Measurements from ENCODE around the gene ZNF557.
"Not testable (repeated sequence)": the region's sequence is repeated elsewhere in the genome, so short reads cannot be mapped to it uniquely, and the experiment has no call there.

The ZNF557 gene

DNA sequence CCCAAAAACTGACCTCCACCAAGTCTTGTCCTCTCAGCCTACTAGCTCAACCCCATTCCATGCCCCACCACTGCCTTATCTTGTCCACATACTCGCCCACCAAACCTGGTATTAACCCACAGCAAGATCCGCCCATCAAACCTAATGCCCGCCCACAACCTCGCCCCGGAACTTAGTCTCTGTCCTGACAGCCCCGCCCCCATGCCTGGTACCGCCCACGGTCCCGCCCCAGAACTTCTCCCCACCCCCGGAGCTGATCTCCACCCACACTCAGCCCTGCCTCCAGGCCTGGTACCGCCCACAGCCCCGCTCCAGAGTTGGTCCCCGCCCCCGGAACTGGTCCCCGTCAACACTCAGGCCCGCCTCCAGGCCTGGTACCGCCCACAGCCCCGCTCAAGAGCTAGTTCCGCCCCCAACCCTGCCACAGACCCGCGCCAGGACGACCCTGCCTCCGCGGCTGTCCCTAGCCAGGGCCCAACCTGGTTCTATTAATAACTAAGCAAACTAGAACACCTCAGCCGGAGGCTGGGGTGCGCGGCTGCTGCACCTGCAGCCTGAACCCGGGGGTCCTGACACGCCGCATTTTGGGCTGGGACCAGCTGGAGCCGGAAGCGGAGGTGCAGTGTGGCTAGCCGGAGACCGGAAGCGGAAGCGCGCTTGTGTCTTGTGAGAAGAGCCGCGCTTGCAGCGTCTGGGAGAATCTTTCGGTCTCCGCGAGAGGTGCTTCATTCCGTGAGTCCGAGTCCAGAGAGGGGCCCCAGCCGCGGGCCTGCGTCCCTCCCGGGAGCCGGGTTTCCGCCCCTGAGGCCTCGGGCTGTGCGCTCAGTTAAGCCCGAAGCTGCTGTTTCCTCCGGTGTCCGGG lies at the start of gene ZNF557:
Gene ZNF557 (plus strand): TSS at position 662 of the 862 bp plus-strand sequence. CDS start 5,372 bp downstream, outside the sequence.
- peak; percentile 97 to 99 for DNase-seq (ENCODE audit: low read depth in 2 of 2)

DNA sequence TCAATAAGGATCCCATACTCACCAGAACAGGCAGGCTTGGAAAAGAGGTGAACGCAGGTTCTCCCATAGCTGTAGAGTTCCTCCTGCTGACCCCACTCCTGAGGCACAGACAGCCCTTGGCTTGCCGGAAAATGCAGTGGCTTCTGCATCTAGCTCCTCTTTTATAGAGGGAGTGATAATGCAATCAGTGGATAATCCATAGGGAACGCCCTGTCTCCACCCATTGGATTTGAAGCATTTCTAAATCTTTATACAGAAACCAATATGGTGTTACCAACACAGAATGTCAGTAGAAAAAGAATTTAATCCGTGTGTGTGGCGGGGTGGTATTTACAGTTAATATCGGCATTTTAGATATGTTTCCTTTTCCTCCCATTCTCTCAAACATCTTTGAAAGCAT lies 48.2 kb upstream of the ZNF557 start, which contains the start of gene MBD3L2B:
Gene MBD3L2B (minus strand): TSS at position 101 of the 400 bp plus-strand sequence. CDS start 34 bp downstream, at position 67.
- not testable (repeated sequence) for DNase-seq (ENCODE audit: low read depth in 2 of 2)

DNA sequence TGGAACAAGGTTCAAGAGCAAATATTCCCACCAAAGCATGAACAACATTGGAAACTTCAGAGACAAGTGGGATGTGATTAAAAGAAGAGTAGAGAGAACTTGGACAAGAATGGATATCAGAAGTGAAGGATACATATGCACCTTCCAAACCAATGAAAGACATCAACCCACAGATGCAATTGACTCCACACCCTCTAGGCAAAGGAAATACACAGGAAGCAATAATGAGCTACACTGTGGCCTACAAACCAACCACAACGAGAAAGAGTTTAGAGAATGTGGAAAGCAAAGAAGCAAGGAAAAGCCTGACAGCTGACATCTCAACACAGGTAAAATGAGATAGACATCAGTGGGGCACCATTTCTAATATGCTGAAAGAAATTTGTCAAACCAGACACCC lies 40.7 kb upstream of the ZNF557 start:
- DNase-seq (ENCODE audit: low read depth in 2 of 2) = not testable (repeated sequence)

DNA sequence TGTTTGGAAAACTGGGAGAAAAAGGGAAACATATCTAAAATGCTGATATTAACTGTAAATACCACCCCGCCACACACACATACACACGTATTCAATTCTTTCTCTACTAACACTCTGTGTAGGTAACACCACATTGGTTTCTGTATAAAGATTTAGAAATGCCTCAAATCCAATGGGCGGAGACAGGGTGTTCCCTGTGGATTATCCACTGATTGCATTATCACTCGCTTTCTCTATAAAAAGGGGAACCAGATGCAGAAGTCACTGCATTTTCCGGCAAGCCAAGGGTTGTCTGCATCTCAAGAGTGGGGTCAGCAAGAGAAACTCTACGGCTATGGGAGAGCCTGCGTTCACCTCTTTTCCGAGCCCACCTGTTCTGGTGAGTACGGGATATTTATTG lies 39.2 kb upstream of the ZNF557 start, which contains the start of gene MBD3L5:
Gene MBD3L5 (plus strand): TSS at position 301 of the 400 bp plus-strand sequence. CDS start 34 bp downstream, at position 335.
- DNase-seq (ENCODE audit: low read depth in 2 of 2) = not testable (repeated sequence)

DNA sequence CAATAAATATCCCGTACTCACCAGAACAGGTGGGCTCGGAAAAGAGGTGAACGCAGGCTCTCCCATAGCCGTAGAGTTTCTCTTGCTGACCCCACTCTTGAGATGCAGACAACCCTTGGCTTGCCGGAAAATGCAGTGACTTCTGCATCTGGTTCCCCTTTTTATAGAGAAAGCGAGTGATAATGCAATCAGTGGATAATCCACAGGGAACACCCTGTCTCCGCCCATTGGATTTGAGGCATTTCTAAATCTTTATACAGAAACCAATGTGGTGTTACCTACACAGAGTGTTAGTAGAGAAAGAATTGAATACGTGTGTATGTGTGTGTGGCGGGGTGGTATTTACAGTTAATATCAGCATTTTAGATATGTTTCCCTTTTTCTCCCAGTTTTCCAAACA lies 29.4 kb upstream of the ZNF557 start, which contains the start of gene MBD3L4:
Gene MBD3L4 (minus strand): TSS at position 101 of the 400 bp plus-strand sequence. CDS start 35 bp downstream, at position 66.
- DNase-seq (ENCODE audit: low read depth in 2 of 2) = not testable (repeated sequence)

DNA sequence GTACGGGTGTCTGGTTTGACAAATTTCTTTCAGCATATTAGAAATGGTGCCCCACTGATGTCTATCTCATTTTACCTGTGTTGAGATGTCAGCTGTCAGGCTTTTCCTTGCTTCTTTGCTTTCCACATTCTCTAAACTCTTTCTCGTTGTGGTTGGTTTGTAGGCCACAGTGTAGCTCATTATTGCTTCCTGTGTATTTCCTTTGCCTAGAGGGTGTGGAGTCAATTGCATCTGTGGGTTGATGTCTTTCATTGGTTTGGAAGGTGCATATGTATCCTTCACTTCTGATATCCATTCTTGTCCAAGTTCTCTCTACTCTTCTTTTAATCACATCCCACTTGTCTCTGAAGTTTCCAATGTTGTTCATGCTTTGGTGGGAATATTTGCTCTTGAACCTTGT lies 27.9 kb upstream of the ZNF557 start:
- DNase-seq (ENCODE audit: low read depth in 2 of 2) = not testable (repeated sequence)

DNA sequence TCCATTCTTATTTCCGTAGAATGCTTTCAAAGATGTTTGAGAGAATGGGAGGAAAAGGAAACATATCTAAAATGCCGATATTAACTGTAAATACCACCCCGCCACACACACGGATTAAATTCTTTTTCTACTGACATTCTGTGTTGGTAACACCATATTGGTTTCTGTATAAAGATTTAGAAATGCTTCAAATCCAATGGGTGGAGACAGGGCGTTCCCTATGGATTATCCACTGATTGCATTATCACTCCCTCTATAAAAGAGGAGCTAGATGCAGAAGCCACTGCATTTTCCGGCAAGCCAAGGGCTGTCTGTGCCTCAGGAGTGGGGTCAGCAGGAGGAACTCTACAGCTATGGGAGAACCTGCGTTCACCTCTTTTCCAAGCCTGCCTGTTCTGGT lies 20.5 kb upstream of the ZNF557 start, which contains the start of gene MBD3L2:
Gene MBD3L2 (plus strand): TSS at position 301 of the 400 bp plus-strand sequence. CDS start 53 bp downstream, at position 354.
- not testable (repeated sequence) for DNase-seq (ENCODE audit: low read depth in 2 of 2)

DNA sequence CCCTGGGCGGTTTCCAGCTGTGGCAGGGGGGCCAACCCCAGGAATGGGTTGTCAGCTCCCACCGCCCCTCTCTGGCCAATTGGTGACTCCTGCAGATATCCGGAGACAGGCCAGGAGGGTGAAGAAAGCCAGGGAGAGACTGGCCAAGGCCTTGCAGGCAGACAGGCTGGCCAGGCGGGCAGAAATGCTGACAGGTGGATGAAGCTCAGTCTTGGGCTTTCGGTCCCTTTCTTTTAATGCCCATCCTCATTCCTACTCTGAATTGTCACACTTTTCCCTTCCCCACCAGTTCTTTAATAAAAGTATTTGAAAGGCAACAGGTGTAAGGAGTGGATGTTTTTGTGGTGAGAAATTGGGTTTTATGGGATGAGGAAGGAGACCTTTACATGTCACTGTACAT lies 18.1 kb upstream of the ZNF557 start:
- DNase-seq (ENCODE audit: low read depth in 2 of 2) = not testable (repeated sequence)

DNA sequence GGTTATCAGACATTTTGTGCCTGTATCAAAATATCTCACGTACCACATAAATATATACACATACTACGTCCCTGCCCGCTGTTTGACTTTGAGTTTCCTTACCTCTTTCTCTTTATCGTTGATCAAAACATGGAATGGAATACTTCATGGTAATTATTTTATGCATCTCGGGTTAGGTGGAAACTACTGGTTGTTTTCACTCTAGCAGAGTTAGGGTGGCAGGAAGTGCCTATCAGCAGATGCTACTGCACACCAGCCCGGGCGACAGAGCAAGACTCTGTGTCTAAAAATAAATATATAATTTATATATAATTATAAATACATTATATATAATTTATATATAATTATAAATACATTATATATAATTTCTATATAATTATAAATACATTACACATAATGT lies 16.6 kb upstream of the ZNF557 start:
- not testable (repeated sequence) for DNase-seq (ENCODE audit: low read depth in 2 of 2)

DNA sequence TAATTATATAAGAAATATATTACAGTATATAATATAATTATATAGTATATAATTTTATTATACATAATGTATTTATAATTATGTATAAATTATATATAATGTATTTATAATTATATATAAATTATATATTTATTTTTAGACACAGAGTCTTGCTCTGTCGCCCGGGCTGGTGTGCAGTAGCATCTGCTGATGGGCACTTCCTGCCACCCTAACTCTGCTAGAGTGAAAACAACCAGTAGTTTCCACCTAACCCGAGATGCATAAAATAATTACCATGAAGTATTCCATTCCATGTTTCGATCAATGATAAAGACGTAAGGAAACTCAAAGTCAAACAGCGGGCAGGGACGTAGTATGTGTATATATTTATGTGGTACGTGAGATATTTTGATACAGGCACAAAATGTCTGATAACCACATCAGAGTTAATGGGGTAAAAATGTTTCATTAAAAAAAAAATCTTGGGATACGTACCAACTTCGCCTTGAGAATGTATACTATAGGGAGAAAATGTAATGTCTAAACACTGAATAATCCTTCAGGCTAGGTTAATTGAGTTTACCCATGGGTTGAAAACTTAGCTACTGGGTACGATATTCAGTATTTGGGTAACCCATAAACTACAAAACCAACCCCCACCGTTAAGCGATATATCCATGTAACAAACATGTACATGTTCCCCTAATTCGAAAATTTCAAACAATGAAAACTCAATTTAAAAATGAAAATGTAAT lies 14.7 kb upstream of the ZNF557 start:
- DNase-seq (ENCODE audit: low read depth in 2 of 2) = not testable (repeated sequence)

DNA sequence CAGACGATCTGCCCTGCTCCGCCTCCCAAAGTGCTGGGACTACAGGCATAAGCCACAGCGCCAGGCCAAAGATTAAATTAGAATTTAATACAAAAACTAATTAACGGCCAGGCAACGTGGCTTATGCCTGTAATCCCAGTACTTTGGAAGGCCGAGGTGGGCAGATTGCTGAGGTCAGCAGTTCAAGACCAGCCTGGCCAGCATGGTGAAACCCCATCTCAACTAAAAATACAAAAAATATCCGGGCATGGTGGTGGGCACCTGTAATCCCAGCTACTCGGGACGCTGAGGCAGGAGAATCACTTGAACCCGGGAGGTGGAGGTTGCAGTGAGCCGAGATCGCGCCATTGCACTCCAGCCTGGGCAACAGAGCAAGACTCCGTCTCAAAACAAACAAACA lies 13.8 kb upstream of the ZNF557 start:
- DNase-seq (ENCODE audit: low read depth in 2 of 2) = not testable (repeated sequence)

DNA sequence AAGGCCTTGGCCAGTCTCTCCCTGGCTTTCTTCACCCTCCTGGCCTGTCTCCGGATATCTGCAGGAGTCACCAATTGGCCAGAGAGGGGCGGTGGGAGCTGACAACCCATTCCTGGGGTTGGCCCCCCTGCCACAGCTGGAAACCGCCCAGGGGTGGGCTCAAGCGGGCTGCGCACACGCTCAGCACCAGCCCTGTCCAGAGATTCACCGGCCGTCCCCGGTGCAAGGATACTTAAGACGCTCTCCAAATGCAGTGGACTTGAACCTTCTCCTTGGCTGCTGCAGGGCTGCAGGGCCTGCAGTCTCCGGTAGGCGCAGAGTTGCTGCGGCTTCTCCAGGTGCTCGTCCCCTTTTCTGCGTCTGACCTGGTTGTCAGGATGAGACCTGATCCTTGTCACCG lies 13.1 kb upstream of the ZNF557 start:
- DNase-seq (ENCODE audit: low read depth in 2 of 2) = not testable (repeated sequence)

DNA sequence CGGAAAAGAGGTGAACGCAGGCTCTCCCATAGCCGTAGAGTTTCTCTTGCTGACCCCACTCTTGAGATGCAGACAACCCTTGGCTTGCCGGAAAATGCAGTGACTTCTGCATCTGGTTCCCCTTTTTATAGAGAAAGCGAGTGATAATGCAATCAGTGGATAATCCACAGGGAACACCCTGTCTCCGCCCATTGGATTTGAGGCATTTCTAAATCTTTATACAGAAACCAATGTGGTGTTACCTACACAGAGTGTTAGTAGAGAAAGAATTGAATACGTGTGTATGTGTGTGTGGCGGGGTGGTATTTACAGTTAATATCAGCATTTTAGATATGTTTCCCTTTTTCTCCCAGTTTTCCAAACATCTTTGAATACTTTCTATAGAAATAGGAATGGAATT lies 10.9 kb upstream of the ZNF557 start, which contains the start of gene MBD3L3:
Gene MBD3L3 (minus strand): TSS at position 101 of the 400 bp plus-strand sequence. CDS start 71 bp downstream, at position 30.
- DNase-seq (ENCODE audit: low read depth in 2 of 2) = not testable (repeated sequence)

DNA sequence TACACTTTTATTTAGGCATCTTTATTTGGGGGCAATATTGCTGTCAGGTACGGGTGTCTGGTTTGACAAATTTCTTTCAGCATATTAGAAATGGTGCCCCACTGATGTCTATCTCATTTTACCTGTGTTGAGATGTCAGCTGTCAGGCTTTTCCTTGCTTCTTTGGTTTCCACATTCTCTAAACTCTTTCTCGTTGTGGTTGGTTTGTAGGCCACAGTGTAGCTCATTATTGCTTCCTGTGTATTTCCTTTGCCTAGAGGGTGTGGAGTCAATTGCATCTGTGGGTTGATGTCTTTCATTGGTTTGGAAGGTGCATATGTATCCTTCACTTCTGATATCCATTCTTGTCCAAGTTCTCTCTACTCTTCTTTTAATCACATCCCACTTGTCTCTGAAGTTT lies 9.5 kb upstream of the ZNF557 start:
- not testable (repeated sequence) for DNase-seq (ENCODE audit: low read depth in 2 of 2)

DNA sequence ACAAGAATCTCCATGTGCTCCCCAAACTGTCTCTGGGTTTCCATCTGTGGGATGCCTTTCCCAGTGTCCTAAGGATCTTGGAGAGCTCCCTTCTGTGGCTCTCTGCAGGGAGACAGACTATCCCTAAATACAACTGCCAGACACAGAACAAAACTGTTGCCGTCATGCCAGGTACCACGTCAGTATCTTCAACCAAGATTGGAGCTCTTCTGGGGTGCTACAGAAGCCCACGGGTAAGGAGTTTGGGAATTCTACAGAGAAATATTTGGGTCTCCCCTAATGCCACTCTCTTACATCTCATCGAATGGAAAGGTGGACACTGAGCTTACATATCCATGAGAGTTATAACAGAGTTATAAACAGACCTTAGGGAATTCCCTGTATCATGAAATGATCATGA lies 6.2 kb upstream of the ZNF557 start:
- DNase-seq (ENCODE audit: low read depth in 2 of 2) = no peak

DNA sequence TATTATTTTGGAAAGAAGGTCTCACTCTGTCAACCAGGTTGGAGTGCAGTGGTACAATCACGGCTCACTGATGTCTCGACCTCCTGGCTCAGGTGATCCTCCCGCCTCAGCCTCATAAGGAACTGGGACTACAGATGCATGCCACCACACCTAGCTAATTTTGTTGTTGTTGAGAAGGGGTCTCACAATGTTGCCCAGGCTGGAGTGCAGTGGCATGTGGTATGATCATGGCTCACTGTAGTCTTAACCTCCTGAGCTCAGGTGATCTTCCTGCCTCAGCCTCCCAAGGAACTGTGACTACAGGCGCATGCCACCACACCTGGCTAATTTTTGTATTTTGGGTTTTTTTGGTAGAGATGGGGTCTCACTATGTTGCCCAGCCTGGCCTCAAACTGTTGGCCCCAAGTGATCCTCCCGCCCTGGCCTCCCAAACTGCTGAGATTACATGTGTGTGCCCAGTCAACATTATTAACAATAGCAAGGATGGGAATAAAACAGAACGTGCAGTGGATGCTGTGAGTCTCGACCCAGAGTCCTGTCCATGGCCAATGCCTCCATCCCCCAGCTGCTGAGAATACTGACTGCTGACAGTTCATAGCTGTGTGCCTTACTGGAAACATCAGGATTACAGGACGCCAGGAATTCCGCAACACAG lies 5.6 kb upstream of the ZNF557 start:
- DNase-seq (ENCODE audit: low read depth in 2 of 2) = no peak

DNA sequence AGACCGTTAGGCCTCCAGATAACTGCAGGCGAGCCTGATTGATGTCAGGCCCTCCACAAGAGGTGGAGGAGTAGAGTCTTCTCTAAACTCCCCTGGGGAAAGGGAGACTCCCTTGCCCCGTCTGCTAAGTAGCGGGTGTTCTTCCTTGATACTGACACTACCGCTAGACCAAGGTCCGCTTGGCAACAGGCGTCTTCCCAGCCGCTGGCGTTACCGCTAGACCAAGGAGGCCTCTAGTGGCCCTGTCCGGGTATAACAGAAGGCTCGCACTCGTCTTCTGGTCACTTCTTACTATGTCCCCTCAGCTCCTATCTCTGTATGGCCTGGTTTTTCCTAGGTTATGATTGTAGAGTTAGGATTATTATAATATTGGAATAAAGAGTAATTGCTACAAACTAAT lies 2.4 kb upstream of the ZNF557 start:
- DNase-seq (ENCODE audit: low read depth in 2 of 2) = not testable (repeated sequence)

DNA sequence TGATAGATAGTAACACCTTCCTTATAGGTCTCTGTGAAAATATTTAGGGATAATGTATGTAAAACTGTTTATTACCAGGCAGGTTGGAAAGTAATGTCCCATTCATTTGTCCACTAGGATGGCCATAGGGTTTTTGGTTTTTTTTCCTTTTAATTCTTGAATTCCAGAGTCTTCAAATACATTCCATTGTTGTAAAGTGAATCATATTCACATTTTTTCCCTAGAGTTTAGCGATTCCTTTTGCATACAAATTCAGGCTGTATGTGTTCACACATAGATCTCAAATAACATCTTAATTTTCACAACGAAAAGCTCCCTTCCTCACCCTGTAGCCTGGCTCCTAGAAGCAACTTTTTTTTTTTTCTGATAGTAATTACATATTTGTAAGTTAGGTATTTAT lies 1.8 kb upstream of the ZNF557 start:
- DNase-seq (ENCODE audit: low read depth in 2 of 2) = no peak

DNA sequence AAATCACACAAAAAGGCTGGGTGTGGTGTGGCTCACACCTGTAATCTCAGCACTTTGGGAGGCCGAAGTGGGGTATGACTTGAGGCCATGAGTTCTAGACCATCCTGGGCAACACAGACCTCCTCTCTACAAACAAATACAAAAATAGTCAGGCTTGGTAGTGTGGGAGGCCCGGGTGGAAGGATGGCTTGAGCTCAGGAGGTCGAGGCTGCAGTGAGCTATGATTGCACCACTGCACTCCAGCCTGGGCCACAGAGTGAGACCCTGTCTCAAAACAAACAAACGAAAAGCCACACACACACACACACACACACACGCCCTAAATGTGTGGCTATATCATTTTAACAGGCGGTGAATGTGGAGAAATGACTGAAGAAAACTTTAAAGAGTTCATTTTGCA lies 904 bp upstream of the ZNF557 start:
- no peak for DNase-seq (ENCODE audit: low read depth in 2 of 2)

DNA sequence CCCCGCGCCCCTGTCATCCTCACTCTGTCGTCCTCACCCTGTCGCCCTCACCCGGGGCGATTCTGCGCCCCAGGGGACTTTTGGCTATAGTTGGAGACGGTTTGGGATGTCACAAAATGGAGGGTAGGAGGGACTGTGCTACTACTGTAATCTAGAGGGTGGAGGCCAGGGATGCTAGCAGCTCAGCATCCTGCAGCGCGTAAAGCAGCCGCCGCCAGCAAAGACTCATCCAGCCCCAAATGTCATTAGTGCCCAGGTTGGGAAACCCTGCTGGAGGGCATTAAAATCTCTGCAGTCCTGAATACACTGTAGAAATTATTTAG lies 362 bp downstream of the ZNF557 start:
- no peak for DNase-seq (ENCODE audit: low read depth in 2 of 2)

DNA sequence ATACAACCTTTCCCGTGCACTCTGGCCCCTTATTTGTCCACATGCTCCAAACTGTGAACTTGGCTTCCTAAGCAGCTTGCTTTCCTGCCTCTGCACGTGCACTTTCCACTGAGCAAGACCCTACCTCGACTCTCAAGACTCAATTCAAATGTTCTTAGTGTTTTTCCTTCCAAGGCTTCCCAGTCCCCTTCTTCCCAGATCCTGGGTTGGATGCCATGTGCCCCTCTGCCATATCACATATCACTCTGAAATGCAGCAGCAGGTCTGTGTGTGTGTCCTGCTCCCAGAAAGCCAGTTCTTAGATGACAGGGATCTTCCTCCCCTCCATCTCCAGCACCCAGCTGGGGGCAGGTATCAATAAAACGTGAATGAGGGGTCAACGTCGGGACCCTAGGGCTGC lies 3.0 kb downstream of the ZNF557 start:
- no peak for DNase-seq (ENCODE audit: low read depth in 2 of 2)
